ENCODE measurements around the gene ANO9.

- no peak for TF ChIP-seq EZH2 (IDR thresholded peaks at IDR 0.05; ENCODE audit: insufficient read depth, poor library complexity, severe bottlenecking)
- no peak for TF ChIP-seq EZH2phosphoT487 (IDR thresholded peaks at IDR 0.05; ENCODE audit: insufficient read depth, low read depth)
These were observed 72.3 kb downstream of the ANO9 start, which contains the start of gene B4GALNT4 for GRCh38 chr11:369336-370018.
